Neural progenitor cell (in vitro differentiated cells): ENCODE data around the gene IDS.
"Not testable (repeated sequence)": the region's sequence is repeated elsewhere in the genome, so short reads cannot be mapped to it uniquely, and the experiment has no call there.

Experiments
- EZH2 ChIP-seq: fragments of 200-600 bp; sonication (generic); IDR thresholded peaks from 2 replicates; pipeline ENCODE4 v1.6.1; 2017; ENCODE audit warnings: antibody characterized with exemption, mild to moderate bottlenecking, moderate library complexity
- EZH2phosphoT487 ChIP-seq: fragments of 200-600 bp; sonication (generic); IDR thresholded peaks from 2 replicates; pipeline ENCODE4 v1.6.1; 2017; ENCODE audit warnings: antibody characterized with exemption
- TF ChIP-seq, protein P1 (sequence below): fragments of 200-600 bp; sonication (generic); IDR thresholded peaks from 2 replicates; pipeline ENCODE4 v1.5.1; 2017; ENCODE audit warnings: antibody characterized with exemption, mild to moderate bottlenecking

DNA sequence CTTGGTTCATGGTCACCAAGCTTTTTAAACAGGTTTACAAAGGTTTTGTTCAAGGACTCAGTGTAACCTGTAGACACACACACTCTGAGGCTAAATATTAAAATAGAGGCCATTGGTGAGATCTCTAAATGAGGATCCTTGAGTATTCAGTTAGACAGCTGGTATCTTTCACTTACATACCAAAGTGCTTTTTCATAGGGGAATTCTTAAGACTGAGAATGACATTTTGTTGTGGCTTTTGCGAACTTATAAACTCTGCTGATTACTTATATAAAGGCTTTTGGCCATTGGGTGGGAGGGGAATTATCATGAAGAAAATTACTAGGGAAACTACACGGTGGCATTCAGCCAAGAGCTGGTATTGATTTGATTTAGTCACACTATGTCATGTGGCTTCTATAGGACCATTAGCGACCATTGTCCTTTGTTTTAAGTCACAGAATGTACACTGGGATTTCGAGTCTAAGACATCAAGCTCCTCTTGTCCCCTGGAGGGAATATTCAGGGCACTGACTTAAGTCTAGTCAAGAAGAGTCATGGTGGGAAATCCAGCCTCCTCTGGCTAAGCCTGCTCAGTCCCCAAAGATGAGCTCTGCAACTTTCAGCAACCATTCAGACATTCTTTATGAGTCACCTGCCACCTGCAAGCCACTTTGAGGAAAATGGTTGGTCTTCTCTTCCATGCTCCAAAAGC is 46.3 kb upstream of the IDS start:
- not testable (repeated sequence) for TF ChIP-seq EZH2, EZH2phosphoT487
- TF ChIP-seq, protein P1, sequence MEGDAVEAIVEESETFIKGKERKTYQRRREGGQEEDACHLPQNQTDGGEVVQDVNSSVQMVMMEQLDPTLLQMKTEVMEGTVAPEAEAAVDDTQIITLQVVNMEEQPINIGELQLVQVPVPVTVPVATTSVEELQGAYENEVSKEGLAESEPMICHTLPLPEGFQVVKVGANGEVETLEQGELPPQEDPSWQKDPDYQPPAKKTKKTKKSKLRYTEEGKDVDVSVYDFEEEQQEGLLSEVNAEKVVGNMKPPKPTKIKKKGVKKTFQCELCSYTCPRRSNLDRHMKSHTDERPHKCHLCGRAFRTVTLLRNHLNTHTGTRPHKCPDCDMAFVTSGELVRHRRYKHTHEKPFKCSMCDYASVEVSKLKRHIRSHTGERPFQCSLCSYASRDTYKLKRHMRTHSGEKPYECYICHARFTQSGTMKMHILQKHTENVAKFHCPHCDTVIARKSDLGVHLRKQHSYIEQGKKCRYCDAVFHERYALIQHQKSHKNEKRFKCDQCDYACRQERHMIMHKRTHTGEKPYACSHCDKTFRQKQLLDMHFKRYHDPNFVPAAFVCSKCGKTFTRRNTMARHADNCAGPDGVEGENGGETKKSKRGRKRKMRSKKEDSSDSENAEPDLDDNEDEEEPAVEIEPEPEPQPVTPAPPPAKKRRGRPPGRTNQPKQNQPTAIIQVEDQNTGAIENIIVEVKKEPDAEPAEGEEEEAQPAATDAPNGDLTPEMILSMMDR: not testable (repeated sequence)
